HG02642 (cell line): Measurements from ENCODE around the gene RBFOX2.

Source experiments
- ATAC-seq: cut with Tn5 transposase; IDR thresholded peaks from one replicate; pipeline ENCODE4 v1.9.1; 2021; ENCODE audit warnings: mild to moderate bottlenecking; ENCODE audit not compliant: unreplicated experiment, poor library complexity

The RBFOX2 gene

DNA sequence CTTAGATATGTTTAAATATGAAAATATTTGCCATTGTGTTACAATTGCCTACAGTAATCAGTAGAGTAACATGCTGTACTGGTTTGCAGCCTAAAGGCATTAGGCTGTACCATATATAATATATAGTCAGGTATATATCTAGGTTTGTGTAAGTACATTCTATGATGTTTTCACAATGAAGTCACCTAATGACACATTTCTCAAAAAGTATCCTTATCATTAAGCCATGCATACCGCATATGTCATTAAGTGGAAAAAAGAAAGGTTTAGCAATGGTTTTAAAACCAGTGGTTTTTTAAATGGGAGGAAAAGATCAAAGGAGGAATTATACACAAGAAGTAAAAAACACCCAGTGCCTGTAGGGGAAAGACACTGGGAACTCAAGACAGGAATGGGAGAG is 122.7 kb downstream of the RBFOX2 start:
- no peak for ATAC-seq

DNA sequence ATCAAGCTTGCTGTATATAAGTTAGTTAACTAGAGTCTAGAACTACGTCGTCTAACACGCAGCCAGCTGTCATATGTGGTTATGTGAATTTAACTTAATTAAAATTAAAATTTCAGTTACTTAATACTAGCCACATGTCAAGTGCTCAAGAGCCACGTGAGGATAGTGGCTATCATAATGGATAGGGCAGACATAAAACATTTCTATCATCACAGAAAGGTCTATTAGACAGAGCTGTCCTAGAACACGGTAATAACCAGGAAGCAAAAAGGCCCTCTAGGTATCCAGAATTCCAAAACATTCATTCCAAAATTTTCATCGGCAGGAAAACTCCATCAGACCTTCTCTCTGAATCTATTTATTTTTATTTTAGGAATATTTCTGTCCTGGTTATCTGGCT is 123.9 kb downstream of the RBFOX2 start:
- ATAC-seq = no peak

DNA sequence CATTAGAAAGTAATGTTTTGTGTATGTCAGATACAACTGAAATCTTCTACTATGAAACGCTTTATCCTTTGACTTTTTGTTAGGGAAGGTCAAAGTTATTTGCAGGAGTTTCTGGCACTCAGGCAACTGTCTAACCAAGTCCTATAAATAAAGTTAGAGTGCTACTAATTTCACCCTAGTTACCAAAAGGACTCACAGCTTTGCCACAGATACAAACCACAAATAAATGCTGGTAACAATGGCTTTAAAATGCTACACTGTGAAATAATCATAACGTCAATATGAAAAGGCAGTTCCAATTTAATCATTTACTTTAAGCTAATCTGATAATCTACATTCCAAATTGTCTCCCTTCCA is 124.3 kb downstream of the RBFOX2 start:
- no peak for ATAC-seq

DNA sequence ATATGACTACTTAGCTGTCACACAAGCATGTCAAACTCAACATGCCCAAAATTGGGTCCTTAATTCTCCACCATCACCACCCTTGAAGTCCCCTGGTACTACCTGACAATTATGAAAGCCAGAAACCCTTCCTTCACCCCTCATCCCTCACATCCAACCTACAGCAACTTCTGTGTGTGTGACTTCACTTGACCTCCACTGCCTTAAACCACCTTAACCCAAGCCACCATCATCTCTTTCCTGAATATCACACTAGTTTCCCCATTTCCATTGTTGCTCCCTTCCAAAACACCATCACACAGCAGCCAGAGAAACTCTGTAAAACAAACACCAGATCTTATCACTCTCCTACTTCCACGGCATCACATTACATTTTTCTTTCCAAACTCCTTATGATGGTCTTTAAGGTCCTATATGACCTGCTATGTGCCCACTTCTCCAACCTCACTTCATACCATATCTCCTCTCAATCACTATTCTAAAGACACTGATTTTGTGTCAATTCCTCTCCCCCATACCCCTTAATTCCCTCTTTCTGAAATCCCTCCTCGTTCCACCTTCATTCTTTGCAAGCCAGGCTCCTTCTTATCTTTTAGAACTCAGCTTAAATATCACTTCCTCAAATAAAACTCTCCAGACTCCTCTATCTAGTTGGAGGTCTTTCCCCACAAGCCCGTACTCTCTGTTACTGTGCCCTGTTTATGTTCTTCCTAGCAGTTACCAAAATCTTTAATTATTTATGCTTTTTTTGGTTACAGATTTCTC is 124.9 kb downstream of the RBFOX2 start:
- ATAC-seq = no peak

DNA sequence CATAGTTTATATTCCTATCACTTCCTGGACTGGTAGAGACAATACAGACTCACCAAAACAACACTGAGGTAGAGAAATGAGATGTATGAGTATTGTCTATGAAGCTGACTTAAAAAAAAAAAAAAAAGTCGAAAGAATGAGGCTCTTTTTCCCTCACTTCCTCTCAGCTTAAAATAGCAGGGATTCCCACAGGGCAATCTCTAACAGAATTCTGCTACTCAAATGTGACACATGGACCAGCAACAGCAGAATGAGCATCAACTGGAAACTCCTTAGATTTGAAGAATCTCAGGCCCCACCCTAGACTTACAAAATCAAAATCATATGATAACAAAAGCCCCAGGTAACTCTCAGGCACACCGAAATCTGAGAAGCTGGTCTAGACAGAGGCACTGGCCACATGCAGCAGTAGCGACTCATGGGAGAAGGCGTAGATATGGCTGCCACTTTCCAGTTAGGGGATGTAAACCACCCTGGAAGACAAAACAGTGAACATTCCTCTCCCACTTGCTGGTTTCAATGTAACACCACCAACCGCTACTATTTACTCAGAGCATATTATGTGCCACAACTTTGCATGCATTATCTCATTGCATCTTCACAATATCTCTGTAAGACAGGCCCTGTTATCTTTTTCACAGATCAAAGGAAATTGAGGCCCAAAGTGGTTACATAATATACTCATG is 128.0 kb downstream of the RBFOX2 start:
- ATAC-seq = no peak

DNA sequence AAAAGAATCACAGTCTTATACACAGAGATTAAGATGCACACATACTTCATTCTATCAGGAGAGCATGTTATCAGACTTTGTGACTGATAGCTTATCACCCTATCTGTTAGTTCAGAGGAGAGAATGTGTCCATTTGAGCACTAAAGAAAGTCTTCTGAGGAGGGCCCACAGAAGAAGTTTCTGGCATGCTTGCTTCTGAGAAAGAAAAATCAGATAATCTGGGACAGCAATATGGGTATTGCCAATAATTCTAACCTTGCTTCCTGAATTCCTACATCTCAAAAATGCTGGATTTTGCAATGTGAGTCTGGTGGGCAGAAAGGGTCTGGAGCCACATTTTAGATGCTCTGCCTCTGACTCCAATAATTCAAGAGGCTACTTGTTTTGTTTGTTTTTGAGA is 128.9 kb downstream of the RBFOX2 start:
- no peak for ATAC-seq

DNA sequence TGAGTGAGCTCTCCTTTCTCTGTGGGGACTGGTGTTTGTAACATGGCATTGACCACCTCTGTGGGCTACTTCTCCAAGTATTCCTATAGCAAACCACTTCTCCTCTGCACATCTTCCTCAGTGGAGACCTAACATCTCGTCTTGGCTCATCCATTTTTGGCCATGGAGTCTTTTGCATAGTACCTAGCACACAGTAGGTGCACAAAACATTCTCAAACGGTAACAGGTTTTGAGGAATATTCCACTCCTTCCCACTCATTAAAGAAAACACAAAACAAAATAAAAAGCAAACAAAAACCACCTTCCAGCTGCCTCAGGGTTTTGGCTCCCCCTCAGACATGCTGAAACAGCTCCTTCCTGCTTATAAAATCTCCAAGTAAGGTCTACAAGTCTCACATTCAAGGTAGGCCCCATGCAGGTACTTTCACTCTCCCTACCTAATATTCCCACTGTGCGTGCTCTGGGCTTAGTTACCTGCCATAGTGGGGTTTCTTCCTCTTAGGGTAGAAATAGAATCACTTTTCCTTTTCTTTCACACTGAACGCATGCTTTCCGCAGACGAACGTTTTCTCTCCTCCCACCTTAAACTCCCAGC is 132.4 kb downstream of the RBFOX2 start:
- ATAC-seq = no peak

DNA sequence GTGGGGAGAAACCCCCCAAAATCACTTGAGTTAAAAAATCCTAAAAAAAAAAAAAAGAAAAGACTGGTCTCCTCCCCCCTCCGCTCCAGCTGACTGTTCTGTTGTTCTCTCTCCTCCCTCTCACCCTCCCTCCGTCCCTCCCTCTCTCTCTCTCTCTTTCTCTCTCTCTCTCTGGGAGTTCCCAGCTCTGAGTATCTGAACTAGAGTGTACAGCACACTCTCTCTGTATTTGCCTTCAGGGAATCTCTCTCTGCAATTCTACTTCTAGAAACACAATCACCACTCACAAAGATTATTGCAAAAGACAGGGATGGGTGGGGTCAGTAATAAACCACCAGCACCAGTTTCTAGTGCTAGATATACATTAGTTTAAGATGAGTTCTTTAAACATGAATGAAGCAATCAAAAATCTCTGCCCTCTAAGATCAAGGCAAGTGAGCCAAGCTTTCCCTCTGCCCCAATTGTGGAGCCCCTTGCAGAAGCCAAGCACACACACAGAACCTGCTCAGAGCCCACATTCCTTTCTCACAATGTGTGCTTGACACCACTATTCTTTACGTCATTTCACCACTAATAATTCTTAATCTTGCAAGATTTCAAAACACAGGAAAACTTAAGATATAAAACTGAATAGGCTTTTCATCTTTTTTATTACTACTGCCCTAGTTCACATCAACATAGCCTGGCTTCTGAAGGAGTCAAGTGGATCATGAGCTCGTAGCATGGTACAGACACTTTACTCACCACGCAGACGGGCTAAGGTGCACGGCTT is 133.5 kb downstream of the RBFOX2 start:
- no peak for ATAC-seq

DNA sequence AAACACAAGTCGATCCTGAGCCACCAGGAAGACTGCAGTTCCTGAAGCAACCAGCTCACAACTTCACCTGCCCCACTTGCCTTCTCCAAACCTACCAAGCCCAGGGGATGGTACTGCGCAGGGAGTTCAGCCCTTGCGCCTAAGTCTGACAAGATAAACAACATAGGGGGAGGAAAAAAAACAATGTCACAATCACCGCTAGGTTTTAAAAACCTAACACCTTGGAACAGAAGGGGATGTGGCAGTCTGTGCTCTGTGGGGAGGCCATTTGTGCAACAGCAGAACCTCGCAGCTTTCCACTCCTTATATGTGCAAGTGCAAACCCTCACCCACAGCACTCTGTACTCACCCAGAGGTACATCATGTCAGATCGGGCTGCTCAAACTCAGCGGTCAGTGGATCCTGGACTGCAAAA is 134.2 kb downstream of the RBFOX2 start:
- no peak for ATAC-seq

DNA sequence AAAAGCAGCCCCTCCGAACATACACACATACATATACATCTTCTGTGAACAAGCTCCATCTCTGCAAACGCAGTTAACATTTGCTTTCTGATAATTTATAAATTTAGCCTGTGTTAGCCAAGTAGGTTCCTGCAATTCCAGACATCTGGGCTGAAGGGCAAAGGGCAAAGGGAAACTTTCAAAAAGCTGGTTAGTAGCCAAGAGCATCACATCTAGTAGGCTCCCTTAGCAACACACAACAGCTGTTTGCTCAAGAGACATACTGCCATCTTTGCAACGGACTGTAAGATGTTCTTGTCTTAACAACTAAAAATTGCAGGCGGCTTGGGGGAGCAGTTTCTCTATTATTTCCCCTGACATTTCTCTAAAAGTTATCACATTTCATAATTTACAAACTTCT is 134.9 kb downstream of the RBFOX2 start:
- no peak for ATAC-seq

DNA sequence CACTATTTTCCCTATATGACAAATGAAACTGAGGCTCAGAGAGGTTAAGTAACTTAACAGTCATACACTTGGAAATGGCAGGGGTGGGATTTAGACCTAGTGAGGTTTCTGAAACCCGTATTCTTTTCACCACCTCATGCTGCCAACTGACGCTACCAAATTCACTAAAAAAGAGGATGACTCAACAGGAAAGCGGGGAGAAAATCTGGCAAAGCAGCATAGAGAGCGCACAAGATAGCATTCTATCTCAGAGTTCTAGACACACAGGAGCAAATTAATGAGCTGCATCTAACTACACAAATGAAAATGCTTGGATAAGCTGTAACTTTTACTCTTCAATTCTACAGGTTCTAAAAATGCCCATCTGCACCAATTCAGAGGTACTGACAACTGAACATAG is 136.4 kb downstream of the RBFOX2 start:
- no peak for ATAC-seq

DNA sequence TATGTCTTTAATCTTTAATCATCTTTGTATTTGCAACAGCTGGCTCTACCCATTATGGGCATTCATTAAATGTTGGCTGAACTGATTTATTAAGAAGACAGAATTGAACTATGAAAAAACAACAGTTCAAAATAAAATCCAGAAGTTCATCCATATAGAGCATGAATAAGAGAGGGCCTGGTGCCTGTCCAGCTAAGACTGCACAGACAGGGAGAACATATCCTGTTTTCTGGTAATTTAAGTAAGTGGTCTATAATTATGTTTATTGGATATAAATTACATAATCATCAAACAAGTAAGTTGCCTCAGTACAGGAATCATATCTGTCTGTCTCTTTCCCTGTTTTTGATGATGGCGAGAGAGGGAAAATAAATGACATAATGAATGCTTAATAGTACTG is 137.2 kb downstream of the RBFOX2 start:
- no peak for ATAC-seq

DNA sequence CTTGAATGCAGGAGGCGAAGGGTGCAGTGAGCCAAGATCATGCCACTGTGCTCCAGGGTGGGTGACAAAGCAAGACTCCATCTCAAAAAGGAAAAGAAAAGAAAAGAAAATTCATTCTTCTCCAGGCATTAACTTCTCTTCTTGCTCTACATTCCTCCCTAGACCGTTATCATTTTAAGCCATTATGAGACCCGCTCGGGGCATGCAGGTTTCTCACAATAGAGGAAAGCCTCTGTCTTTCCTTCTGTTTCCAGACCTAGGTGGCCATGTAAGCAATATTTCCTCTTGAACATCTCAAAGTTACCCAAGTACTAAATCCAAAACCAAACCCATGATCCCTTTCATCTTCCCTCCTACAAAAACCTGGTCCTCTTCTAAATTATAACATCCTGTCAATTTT is 139.6 kb downstream of the RBFOX2 start:
- ATAC-seq = no peak

DNA sequence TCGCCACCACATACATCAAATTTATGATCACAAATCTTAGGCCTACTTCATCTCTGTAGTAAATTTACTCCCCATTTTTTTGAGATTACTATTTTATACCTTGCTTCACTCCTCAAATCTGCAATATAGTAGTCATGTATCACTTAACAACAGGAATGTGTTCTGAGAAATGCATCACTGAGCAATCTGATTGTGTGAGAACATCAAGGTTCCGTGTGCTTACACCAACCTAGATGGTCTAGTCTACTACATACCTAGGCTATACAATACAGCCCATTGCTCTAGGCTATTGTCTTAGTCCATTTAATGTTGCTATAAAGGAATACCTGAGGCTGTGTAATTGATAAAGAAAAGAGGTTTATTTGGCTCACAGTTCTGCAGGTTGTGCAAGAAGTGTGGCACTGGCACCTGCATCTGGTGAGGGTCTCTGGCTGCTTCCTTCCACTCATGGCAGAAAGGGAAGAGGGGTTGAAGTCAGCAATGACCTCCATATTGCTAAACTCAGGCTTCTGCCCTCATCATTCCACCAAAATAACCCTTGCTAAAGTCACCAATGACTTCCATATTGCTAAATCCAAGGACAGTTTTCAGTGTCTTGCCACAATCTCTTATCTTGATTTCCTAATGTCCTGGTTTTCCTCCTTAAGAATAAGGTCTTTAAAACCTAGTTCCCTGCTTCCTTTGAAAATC is 140.3 kb downstream of the RBFOX2 start:
- ATAC-seq = no peak

DNA sequence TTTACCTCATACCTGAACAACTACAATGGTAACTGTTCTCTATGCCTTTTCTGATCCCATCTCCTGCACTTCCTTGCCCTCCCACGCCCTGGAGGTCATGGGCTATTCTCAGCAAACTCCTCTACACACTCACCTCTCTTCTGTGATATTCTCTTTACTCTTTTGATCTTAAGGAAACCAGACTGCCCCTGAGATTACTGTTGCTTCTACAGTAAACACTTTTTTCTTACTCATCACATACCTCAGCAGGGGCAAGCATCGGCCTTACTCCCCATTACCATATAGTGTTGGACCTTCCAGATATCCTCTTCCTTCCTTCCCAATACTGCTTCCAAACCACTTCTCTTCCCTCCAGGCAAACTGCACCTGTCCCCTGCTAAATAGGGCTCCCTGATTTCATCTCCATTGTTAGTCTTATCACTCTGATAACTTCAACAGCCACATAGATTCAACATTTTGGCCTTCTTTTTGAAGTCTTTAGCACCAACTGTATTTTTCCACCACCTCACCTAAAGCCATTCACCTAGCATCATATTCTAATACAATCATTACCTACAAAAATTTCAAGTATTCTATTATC is 141.2 kb downstream of the RBFOX2 start:
- ATAC-seq = no peak

DNA sequence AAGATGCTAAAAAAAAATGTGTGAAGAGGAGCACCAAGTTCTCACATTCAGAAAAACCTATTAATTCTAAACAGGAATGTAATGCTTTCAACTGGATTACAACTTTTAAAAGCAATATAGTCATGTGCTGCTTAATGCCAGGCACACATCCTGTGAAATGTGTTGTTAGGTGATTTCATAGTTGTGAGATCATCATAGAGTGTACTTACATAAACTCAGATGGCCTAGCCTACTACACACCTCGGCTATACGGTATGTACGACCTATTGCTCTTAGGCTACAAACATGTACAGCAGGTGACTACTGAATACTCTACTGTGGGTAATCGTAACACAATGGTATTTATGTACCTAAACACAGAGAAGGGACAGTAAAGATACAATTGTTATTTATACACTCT is 142.3 kb downstream of the RBFOX2 start:
- ATAC-seq = no peak

DNA sequence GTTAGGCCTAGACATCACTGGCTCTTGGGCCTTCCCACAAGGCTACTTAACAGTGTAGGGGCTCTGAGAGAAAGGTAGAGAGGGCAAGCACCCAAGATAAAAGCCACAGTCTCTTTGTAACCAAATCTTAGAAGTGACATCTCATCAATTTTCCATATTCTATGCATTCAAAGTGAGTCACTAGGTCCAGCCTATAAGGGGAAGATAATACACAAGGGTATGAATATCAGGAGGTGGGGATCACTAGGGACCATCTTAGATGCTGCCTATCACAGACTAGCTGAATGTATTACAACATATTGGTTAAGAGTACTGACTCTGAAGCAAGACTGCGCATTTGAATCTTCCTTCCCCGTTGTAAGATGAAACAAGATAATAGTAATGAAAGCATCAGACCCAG is 144.1 kb downstream of the RBFOX2 start:
- no peak for ATAC-seq

DNA sequence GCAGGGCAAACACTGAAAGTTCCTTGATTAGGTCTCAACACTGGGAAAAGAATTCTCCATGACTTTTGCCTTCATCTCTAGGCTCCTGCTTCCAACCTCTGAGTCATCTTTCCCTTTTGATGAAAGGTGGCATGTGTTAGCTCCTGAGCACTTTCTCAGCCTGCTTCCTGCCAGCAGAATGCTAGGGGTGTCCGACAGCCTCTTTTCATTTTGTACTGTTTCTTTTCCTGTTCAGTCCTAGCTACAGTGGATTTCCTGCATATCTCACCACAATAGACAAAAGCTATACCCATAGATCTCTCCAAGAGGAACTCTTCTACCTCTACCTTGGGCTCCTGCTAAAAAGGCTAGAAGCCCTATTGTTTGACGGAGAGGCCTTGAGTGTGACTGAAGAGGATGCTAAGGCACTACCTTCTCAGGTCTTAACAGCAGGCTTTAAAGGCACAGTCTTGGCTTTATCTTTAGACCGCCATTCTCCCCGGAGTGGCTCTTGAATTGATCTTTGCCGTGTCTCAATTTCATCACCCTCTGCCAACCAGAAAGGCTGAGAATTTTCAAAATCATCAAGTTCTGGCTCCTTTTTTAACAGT is 145.5 kb downstream of the RBFOX2 start:
- no peak for ATAC-seq

DNA sequence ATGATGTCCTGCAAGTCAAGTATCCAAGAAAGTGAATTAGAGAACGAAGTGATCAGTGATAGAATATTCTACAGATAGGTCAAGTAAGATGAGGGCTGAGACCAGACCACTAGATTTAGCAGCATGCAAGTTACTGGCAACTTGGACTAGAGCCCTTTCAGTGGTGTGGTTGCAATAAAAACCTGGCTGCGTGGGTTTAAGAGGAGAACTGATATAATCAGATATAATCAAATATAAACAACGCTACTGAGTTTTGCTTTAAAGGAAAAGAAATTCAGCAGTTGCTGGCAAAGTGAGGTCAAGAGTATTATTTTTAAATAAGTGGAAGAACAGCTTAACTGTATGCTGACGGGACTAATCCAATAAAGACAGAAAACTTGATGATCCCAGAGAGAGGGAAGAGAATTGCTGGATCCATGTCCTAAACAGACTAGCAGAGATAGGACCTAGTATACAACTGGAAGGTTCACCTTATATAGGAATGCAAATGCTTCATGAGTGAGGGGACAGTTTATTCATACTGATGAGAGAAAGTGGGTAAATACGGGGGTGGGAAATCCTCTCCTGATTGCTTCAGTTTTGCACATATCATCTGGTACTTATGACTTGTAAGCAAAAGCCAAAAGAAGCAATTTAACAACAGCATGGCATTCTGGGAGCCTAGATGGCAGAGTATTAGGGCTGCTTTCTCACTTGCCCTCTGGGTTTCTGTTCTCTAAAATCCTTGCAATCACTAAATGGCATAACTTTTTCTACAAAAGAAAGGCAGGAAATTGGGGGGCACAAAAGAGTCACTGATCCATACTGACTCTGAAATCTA is 146.2 kb downstream of the RBFOX2 start:
- no peak for ATAC-seq
